HG03025 (cell line): Measurements from ENCODE around the gene COX6A1.

Experiments
- ATAC-seq: cut with Tn5 transposase; IDR thresholded peaks from one replicate; pipeline ENCODE4 v1.9.1; 2021; ENCODE audit warnings: mild to moderate bottlenecking, moderate library complexity; ENCODE audit not compliant: unreplicated experiment, low FRiP score

Gene COX6A1

GRCh38 chr12:120490325-120490724 is 52.4 kb downstream of the COX6A1 start:
- no peak for ATAC-seq
